Memory B cell (primary cell): Measurements from ENCODE around the gene FMN1.

Source experiments
- ATAC-seq: fragments of 150-1000 bp; cut with Tn5 transposase; 2 replicates; pipeline ENCODE4 v1.10.0; 2021; ENCODE audit warnings: low read depth, mild to moderate bottlenecking, moderate library complexity
- DNase-seq, 2 donors: peaks; one replicate each; pipeline ENCODE4 v3.0.0; 2022; ENCODE audit warnings: low spot score in 2 of 2
- H3K27ac Mint-ChIP-seq: one replicate; pipeline ENCODE4 v1.8.0; 2022; ENCODE audit warnings: mild to moderate bottlenecking, moderate library complexity, mixed read lengths
- H3K27me3 Mint-ChIP-seq: one replicate; pipeline ENCODE4 v1.8.0; 2022; ENCODE audit warnings: mixed read lengths
- H3K36me3 Mint-ChIP-seq: one replicate; pipeline ENCODE4 v1.8.0; 2022; ENCODE audit warnings: mild to moderate bottlenecking, mixed read lengths
- H3K4me1 Mint-ChIP-seq: one replicate; pipeline ENCODE4 v1.8.0; 2022; ENCODE audit warnings: mixed read lengths
- H3K4me3 Mint-ChIP-seq: one replicate; pipeline ENCODE4 v1.8.0; 2022; ENCODE audit warnings: mild to moderate bottlenecking, moderate library complexity, mixed read lengths
- H3K9me3 Mint-ChIP-seq: one replicate; pipeline ENCODE4 v1.8.0; 2022; ENCODE audit warnings: mixed read lengths

The FMN1 gene

DNA sequence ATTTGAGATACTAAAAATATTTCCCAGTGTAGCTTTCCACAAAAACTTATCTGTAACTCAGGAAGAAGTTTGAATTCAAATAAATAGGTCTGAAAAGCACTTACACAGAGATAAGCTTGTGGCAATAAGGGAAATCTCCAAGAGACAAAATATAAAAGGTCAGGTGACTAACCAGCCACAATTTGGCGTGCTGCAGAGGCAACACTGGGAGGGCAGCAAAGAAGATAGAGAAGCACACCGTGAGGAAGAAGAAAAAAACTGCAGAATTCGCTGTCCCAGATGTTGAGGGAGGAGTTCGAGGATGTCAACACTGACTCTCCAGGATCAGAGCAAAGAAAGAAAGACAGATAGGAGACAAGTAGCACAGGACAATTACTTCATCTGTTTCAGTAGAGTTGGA, 204.4 kb downstream of the FMN1 start:
- no peak overlapping the region for H3K27ac Mint-ChIP-seq
- H3K36me3 Mint-ChIP-seq = no peaks in the 10 kb centered on the region
- H3K4me1 Mint-ChIP-seq = no peaks in the 10 kb centered on the region
- ATAC-seq = no peak
- DNase-seq = no peak
- H3K27me3 Mint-ChIP-seq = peaks cover 10% of the 10 kb centered on the region
- H3K4me3 Mint-ChIP-seq = no peak overlapping the region
- no peaks in the 10 kb centered on the region for H3K9me3 Mint-ChIP-seq

DNA sequence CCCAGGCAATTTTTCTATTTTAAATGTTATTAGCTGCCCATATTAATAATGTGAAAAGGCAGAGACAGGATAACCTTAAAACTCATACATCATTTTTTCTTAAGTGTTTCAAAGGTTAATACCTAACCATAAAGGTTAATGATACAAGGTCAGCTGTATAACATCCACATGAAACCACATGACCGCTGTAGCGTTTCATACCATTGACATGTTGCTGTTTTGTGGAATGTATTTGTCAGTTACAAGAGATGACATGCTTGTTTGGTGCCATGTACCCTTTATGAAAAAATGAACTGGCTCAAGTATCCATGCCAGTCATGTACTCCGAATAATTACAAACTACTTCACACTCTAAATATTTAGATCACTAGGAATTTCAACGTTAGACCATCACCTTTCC, 207.4 kb downstream of the FMN1 start:
- no peaks in the 10 kb centered on the region for H3K36me3 Mint-ChIP-seq
- no peaks in the 10 kb centered on the region for H3K9me3 Mint-ChIP-seq
- H3K4me1 Mint-ChIP-seq = no peaks in the 10 kb centered on the region
- H3K27me3 Mint-ChIP-seq = peaks cover 14% of the 10 kb centered on the region
- ATAC-seq (no peak), DNase-seq (no peak)
- H3K4me3 Mint-ChIP-seq = no peak overlapping the region
- H3K27ac Mint-ChIP-seq = no peak overlapping the region

DNA sequence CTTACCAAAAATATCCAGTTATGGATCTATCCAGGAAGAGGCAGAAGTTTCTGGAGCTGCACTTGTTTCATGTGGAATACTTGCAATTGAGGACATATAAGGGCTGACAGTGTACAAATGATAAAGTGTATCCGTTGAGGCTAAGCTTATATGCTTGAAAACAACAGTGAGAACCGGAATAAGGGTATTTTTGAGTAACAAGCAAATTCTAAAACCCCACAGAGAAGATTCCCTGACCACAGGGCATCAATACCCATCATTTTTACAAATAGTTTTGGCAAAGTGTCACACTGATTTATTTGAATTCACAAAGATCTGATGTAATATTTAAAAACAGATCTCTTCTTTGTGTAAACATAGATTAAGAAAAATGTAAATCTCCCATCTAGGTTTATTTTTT, 208.4 kb downstream of the FMN1 start:
- Mint-ChIP-seq H3K27me3 (peaks cover 15% of the 10 kb centered on the region), H3K27ac (no peak overlapping the region), H3K4me1 (no peaks in the 10 kb centered on the region)

DNA sequence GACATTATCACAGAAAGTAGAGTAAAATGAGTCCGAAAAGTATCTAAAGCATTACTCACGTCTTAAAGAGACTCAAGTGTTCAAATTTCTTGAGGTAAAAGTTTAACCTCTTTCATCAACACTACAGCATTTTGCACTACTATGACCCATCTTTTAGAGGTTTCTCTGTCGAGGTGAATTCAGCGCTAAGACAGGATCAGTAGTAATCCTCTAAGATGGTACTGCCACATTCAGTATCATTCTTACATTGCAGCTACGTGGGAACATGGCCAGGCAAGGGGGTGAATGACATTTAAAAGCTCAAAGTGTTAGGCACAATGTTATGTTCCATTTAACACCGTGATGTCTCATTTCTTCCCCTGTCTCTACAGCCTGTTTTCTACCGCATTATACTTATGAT, 210.8 kb downstream of the FMN1 start:
- Mint-ChIP-seq H3K4me3 (no peak overlapping the region), H3K4me1 (no peaks in the 10 kb centered on the region), H3K9me3 (no peaks in the 10 kb centered on the region), H3K36me3 (no peaks in the 10 kb centered on the region), H3K27me3 (peaks cover 12% of the 10 kb centered on the region), H3K27ac (no peak overlapping the region)
- ATAC-seq (no peak), DNase-seq (no peak)

More for the DNA sequence above, 208.4 kb downstream of the FMN1 start:
- DNase-seq (no peak), ATAC-seq (no peak)
- Mint-ChIP-seq H3K4me3 (no peak overlapping the region), H3K9me3 (no peaks in the 10 kb centered on the region), H3K36me3 (no peaks in the 10 kb centered on the region)

DNA sequence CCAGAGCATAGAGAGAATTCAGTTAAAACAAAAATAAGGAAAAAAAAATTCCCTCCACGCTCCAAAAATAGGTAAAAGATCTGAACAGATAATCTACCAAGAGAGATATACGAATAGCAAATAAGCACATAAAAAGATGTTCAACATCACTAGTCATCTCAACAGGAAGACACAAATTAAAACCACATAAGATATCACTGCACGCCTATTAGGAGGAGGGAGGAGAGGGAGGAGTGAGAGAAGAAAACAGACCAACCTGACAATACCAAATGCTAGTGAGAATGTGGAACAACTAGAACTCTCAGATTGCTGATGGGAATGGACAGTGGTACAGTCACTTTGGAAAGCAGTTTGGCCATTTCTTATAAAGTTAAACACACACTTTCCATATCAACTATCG, 212.5 kb downstream of the FMN1 start:
- Mint-ChIP-seq H3K4me3 (no peak overlapping the region), H3K27ac (no peak overlapping the region), H3K4me1 (no peaks in the 10 kb centered on the region), H3K36me3 (no peaks in the 10 kb centered on the region), H3K27me3 (peaks cover 10% of the 10 kb centered on the region), H3K9me3 (no peaks in the 10 kb centered on the region)
- DNase-seq (no peak), ATAC-seq (no peak)

DNA sequence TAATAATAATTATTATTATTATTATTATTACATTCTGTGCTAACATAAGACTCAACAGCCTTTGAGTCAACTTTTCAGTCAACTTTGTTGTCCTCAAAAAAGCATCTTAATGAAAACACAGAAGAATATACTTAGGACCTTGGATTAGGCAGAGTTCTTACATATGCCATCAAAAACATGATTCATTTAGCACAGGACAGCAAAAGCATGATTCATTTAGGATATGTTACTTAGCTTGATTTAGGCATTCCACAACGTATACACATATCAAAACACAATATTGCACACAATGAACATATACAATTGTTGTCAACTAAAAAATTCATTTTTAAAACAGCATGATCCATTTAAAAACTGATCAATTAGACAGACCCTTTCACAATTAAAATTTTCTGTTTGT, 213.0 kb downstream of the FMN1 start:
- no peak overlapping the region for H3K27ac Mint-ChIP-seq
- DNase-seq = no peak
- H3K36me3 Mint-ChIP-seq = no peaks in the 10 kb centered on the region
- H3K4me3 Mint-ChIP-seq = no peak overlapping the region
- H3K4me1 Mint-ChIP-seq = no peaks in the 10 kb centered on the region
- ATAC-seq = no peak
- no peaks in the 10 kb centered on the region for H3K9me3 Mint-ChIP-seq
- H3K27me3 Mint-ChIP-seq = peaks cover 10% of the 10 kb centered on the region

DNA sequence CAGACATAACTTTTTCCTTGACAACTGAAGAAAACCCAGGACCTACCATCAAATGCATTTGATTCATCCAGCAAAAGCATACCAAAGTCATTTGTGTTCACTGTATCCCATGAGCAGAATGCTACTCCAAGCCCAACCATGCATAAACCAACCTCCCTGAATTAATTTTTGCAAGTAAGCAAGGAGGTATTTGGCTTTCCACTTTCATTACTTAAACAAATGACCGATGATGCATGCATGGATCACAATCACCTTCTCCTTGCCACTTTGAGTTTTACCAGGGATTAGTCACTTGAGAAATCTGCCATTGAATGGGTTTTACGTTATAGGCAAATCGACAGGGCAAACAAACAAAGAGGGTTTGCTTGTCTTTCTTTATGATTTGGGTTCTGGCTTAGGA, 214.8 kb downstream of the FMN1 start:
- H3K9me3 Mint-ChIP-seq = no peaks in the 10 kb centered on the region
- no peaks in the 10 kb centered on the region for H3K4me1 Mint-ChIP-seq
- H3K36me3 Mint-ChIP-seq = no peaks in the 10 kb centered on the region
- ATAC-seq (no peak), DNase-seq (no peak)
- no peak overlapping the region for H3K27ac Mint-ChIP-seq
- no peak overlapping the region for H3K4me3 Mint-ChIP-seq
- H3K27me3 Mint-ChIP-seq = peaks cover 9% of the 10 kb centered on the region

DNA sequence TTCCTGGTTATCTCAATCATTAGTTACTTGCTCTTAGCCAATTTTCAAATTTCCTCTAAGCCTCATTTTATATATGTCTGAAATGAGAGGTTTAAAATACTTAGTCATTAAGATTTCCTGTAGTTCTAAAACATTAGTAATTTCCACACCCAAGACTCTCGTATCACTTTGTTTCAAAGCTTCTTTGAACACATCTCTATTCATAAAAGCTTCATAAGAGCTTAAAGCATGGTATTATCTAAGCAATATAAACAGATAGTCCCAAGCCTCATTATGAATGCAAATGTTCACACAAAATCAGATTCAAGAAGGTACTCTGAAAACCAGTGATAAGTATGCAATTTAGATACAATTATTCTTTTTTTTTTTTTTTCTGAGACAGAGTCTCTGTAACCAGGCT, 217.0 kb downstream of the FMN1 start:
- no peak overlapping the region for H3K27ac Mint-ChIP-seq
- H3K27me3 Mint-ChIP-seq = peaks cover 6% of the 10 kb centered on the region

DNA sequence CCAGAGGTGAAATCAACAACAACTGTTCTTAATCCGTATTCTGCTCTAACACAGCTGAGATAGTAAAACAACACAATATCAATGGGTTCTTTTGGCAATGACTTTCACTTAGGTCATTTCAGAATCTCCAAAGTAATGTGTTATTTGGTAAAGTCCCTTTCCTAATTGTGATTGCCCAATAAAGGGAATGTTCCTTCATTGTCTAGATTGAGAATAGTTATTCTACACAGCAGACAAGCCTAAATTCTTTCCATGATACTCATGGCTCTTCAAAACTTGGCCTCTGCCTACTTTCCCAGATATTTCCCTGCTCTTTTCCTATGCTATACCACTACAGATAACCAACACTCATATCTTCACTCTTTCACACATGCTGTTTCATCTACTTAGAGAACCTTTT, 219.8 kb downstream of the FMN1 start:
- H3K4me1 Mint-ChIP-seq = no peaks in the 10 kb centered on the region
- no peaks in the 10 kb centered on the region for H3K9me3 Mint-ChIP-seq
- DNase-seq (no peak), ATAC-seq (no peak)
- no peak overlapping the region for H3K27ac Mint-ChIP-seq
- H3K27me3 Mint-ChIP-seq = peaks cover 3% of the 10 kb centered on the region
- H3K4me3 Mint-ChIP-seq = no peak overlapping the region
- H3K36me3 Mint-ChIP-seq = no peaks in the 10 kb centered on the region

More for the DNA sequence above, 217.0 kb downstream of the FMN1 start:
- Mint-ChIP-seq H3K36me3 (no peaks in the 10 kb centered on the region), H3K4me1 (no peaks in the 10 kb centered on the region), H3K9me3 (no peaks in the 10 kb centered on the region), H3K4me3 (no peak overlapping the region)
- ATAC-seq = no peak
- DNase-seq = no peak

DNA sequence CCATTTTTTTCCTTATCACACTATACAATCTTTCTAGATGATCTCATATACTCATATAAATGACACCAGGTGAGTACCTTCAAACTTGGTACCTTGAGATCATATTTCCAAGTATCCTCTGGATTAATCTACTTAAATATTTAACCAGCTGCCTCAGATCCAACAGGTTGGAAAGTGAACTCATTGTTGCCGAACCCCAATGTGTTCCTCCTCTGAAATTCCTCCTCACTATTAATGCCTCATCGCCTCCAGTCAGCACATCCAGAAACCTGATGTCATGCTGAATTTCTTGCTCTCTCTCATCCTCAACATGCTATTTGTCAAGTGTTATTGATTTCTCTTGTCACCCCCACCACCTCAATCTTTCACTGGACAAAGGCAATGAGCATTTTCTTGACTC, 221.8 kb downstream of the FMN1 start:
- ATAC-seq (no peak), DNase-seq (no peak)
- no peak overlapping the region for H3K27ac Mint-ChIP-seq
- no peak overlapping the region for H3K4me3 Mint-ChIP-seq
- H3K4me1 Mint-ChIP-seq = no peaks in the 10 kb centered on the region
- H3K9me3 Mint-ChIP-seq = no peaks in the 10 kb centered on the region
- no peaks in the 10 kb centered on the region for H3K36me3 Mint-ChIP-seq
- peaks cover 4% of the 10 kb centered on the region for H3K27me3 Mint-ChIP-seq

DNA sequence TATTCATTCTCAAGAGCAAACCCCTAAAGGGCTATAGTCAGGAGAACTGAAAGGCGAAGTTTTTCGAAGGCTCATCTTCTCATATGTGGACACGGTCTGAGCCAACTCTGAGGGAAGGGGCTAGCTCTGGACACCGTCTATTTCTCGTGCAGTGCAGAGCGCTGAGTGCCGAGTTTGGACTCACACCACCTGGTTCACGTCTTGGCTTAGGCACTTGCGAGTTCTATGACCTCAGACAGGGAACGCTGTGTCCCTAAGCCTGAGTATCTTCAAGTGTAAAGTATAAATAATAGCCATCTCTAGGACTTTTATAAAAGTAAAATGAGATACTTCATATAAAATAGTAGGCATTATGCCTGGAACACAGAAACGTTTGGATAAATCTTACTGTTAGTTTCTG, 223.7 kb downstream of the FMN1 start:
- H3K9me3 Mint-ChIP-seq = no peaks in the 10 kb centered on the region
- H3K4me3 Mint-ChIP-seq = no peak overlapping the region
- peaks cover 4% of the 10 kb centered on the region for H3K27me3 Mint-ChIP-seq
- DNase-seq (no peak), ATAC-seq (no peak)
- no peaks in the 10 kb centered on the region for H3K36me3 Mint-ChIP-seq
- H3K4me1 Mint-ChIP-seq = no peaks in the 10 kb centered on the region
- no peak overlapping the region for H3K27ac Mint-ChIP-seq

DNA sequence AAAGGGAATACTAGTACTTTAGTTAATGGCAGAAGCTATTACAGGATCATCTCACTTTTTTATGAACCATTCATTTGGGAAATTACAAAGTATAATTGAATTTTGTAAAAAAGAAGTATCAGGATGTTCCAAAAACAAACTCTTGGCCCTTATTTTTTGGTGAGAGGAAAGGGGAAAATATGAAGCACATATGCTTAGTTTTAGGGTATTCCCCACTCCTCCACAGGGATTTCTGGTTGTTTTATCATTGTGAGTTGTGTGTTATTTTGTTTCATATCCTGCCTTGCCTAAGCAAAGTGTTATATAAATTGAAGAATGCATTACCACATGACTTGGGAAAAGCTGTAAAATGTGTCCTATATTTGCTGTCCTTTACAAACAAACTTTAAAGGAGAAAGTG, 227.0 kb downstream of the FMN1 start:
- Mint-ChIP-seq H3K27me3 (peaks cover 4% of the 10 kb centered on the region), H3K4me1 (no peaks in the 10 kb centered on the region), H3K4me3 (no peak overlapping the region), H3K36me3 (no peaks in the 10 kb centered on the region), H3K9me3 (no peaks in the 10 kb centered on the region), H3K27ac (no peak overlapping the region)
- DNase-seq (no peak), ATAC-seq (no peak)

DNA sequence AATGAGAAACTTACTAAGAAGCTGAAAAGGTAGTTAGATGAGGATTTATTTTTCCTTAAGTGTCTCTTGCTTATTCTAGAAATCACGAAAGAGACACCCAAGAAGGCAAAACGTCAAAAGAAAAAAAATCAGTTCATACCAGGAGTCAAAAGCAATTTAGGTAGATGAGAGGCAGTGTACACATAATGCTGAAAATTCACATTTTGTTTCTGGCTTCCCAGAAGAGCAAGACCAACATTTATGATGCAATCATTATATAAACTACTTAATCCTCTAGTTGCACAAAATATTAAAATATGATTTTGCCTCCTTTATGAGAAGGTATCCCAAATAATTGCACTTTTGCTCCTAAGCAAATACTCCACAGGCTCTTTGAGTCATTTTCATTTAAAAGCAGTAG, 228.0 kb downstream of the FMN1 start:
- peaks cover 9% of the 10 kb centered on the region for H3K27me3 Mint-ChIP-seq
- H3K27ac Mint-ChIP-seq = no peak overlapping the region
- no peak overlapping the region for H3K4me3 Mint-ChIP-seq
- H3K9me3 Mint-ChIP-seq = no peaks in the 10 kb centered on the region
- ATAC-seq = no peak
- no peaks in the 10 kb centered on the region for H3K36me3 Mint-ChIP-seq
- no peaks in the 10 kb centered on the region for H3K4me1 Mint-ChIP-seq
- no peak for DNase-seq

DNA sequence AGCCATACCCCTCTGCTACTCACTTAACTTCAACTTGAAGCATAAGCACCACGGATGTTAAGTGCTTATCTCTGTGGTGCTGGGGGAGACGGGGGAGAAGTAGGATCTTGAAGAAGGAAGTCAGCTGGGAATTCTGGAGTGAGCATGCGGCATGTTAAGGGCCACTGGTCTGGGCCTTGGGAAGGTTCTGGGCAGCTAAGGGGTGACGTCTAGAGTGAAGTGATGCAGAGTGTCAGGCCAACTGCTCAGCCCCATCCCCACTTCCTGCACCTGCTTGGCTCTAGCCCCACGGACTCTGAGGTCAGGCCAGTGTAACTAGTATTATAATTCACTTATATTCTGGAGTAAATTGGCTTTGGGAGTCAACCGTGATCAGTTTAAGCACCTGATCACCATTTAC, 228.6 kb downstream of the FMN1 start:
- no peak for DNase-seq
- Mint-ChIP-seq H3K4me3 (no peak overlapping the region), H3K4me1 (no peaks in the 10 kb centered on the region), H3K36me3 (no peaks in the 10 kb centered on the region), H3K27ac (no peak overlapping the region), H3K9me3 (no peaks in the 10 kb centered on the region), H3K27me3 (peaks cover 9% of the 10 kb centered on the region)
- ATAC-seq = no peak

DNA sequence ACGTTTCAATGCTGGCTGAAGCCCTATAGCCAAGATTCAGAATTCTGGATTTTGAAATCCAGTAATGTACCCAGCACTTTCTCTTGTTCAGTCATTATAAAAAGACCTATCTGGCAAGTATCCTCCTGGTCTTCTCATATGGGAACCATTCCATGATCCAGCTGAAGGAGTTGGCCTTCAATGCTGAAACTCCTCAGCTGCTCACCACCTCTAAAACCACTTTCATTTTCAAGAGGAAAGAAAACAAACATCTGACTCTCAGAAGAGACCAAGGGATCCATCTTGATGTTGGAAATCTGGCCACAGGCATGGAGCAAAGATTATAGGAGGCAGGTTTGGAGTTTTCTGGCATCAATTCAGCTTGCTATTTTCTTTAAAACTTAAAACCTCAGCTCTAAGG, 235.4 kb downstream of the FMN1 start:
- H3K9me3 Mint-ChIP-seq = no peaks in the 10 kb centered on the region
- no peaks in the 10 kb centered on the region for H3K36me3 Mint-ChIP-seq
- H3K4me1 Mint-ChIP-seq = no peaks in the 10 kb centered on the region
- H3K27ac Mint-ChIP-seq = no peak overlapping the region
- no peak overlapping the region for H3K4me3 Mint-ChIP-seq
- no peak for ATAC-seq
- H3K27me3 Mint-ChIP-seq = peaks cover 10% of the 10 kb centered on the region
- DNase-seq = no peak

DNA sequence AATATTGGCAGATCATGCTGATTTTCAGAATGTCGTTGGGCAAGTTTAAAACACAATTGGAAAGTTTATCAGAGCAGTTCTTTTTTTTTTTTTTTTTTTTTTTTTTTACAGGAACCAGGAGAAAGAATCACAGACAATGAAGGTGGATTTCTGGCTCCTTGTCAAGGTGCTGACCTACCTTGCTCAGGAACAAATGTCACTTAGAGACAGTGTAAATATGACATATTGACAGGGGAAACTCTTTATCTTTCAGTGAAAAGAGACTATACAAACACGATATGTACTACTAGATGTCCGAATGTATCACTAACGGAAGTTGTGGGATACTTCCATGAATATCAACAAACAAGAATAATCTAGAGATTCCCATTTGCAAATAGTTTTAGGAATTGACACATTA, 237.3 kb downstream of the FMN1 start:
- DNase-seq = no peak
- Mint-ChIP-seq H3K4me1 (no peaks in the 10 kb centered on the region), H3K27me3 (peaks cover 10% of the 10 kb centered on the region), H3K9me3 (no peaks in the 10 kb centered on the region), H3K27ac (no peak overlapping the region), H3K4me3 (no peak overlapping the region), H3K36me3 (no peaks in the 10 kb centered on the region)
- ATAC-seq = no peak
